Left kidney (tissue), 2 donors: Measurements from ENCODE around the gene CPPED1. TPM values are rescaled to one million over a fixed set of nuclear protein-coding genes. Genes with fewer than 3 reads are reported as not detected.

Experiments
- DNase-seq: peaks from one replicate; pipeline ENCODE4 v3.0.0-alpha.2; 2013
- polyA plus RNA-seq: library from polyadenylated mRNA; unstranded; fragments of 120-200 nt; gene quantifications from one replicate; pipeline ENCODE4 v1.2.1, GENCODE V29; 2013; ENCODE audit not compliant: insufficient read length

CPPED1 gene
- polyA plus RNA-seq, 1 donor, result 25.8 TPM

- no peak for DNase-seq
Observed at GRCh38 chr16:12609937-12610699, 193.6 kb downstream of the CPPED1 start.

Other genes with a start within 250 kb of the CPPED1 start
- 4.6 TPM for gene SHISA9, start 97.7 kb upstream of the CPPED1 start, polyA plus RNA-seq